Liver (tissue), 9 donors: Measurements from ENCODE around the gene TBC1D14. TPM values are rescaled to one million over a fixed set of nuclear protein-coding genes. Genes with fewer than 3 reads are reported as not detected.

ENCODE experiments used
- DNase-seq: peaks from one replicate; pipeline ENCODE4 v3.0.0-alpha.2; 2017; ENCODE audit warnings: low spot score
- H3K27ac ChIP-seq, 2 donors: one replicate each; pipeline ENCODE4 v1.7.0; 2013; ENCODE audit warnings: inconsistent platforms in 2 of 2, low read length in 2 of 2, control low read depth in 1 of 2, low read depth in 1 of 2, mild to moderate bottlenecking in 1 of 2
- H3K27me3 ChIP-seq, 4 donors: one replicate each; pipeline versions ENCODE4 v1.6.1 to v1.7.0; 2013; ENCODE audit warnings: low read length in 3 of 4, inconsistent platforms in 1 of 4, mild to moderate bottlenecking in 1 of 4, moderate library complexity in 1 of 4; ENCODE audit not compliant: control insufficient read depth in 4 of 4, insufficient read depth in 4 of 4
- H3K36me3 ChIP-seq, 4 donors: one replicate each; pipeline versions ENCODE4 v1.6.1 to v1.7.0; 2013; ENCODE audit warnings: low read length in 3 of 4, mild to moderate bottlenecking in 3 of 4, low read depth in 1 of 4, moderate library complexity in 1 of 4; ENCODE audit not compliant: control insufficient read depth in 4 of 4, insufficient read depth in 3 of 4
- H3K4me1 ChIP-seq, 4 donors: one replicate each; pipeline versions ENCODE4 v1.6.1 to v1.7.0; 2013; ENCODE audit warnings: low read length in 3 of 4, mild to moderate bottlenecking in 3 of 4, moderate library complexity in 1 of 4; ENCODE audit not compliant: control insufficient read depth in 4 of 4, insufficient read depth in 4 of 4
- H3K4me3 ChIP-seq, 3 donors: one replicate each; pipeline versions ENCODE4 v1.6.1 to v1.7.0; 2013; ENCODE audit warnings: low read length in 3 of 3, control low read depth in 1 of 3, low read depth in 1 of 3, mild to moderate bottlenecking in 1 of 3
- H3K9ac ChIP-seq, 2 donors: one replicate each; pipeline ENCODE4 v1.7.0; 2013; ENCODE audit warnings: low read length in 2 of 2, mild to moderate bottlenecking in 2 of 2, moderate library complexity in 2 of 2, control low read depth in 1 of 2, low read depth in 1 of 2
- H3K9me3 ChIP-seq, 4 donors: one replicate each; pipeline versions ENCODE4 v1.6.1 to v1.7.0; 2013; ENCODE audit warnings: low read length in 3 of 4; ENCODE audit not compliant: control insufficient read depth in 4 of 4
- FOXA1 ChIP-seq: IDR thresholded peaks from 2 replicates; pipeline ENCODE4 v1.6.1; 2016; ENCODE audit warnings: antibody characterized with exemption
- FOXA2 ChIP-seq: IDR thresholded peaks from 2 replicates; pipeline ENCODE4 v1.6.1; 2016; ENCODE audit warnings: antibody characterized with exemption
- GABPA ChIP-seq, 2 donors: IDR thresholded peaks in 1 of 2; conservative IDR thresholded peaks in 1 of 2; 2 replicates each; pipeline ENCODE4 v1.6.1; 2016; ENCODE audit warnings: antibody characterized with exemption in 2 of 2, mild to moderate bottlenecking in 1 of 2, moderate library complexity in 1 of 2
- HNF4A ChIP-seq, 2 donors: conservative IDR thresholded peaks; 2 replicates each; pipeline ENCODE4 v1.6.1; 2016; ENCODE audit warnings: antibody characterized with exemption in 2 of 2, mild to moderate bottlenecking in 2 of 2
- HNF4G ChIP-seq: IDR thresholded peaks from 2 replicates; pipeline ENCODE4 v1.6.1; 2016; ENCODE audit warnings: antibody characterized with exemption
- JUND ChIP-seq, 2 donors: IDR thresholded peaks; 2 replicates each; pipeline ENCODE4 v1.6.1; 2016; ENCODE audit warnings: antibody characterized with exemption in 2 of 2
- NR2F2 ChIP-seq: IDR thresholded peaks from 2 replicates; pipeline ENCODE4 v1.6.1; 2016; ENCODE audit warnings: antibody characterized with exemption
- RAD21 ChIP-seq, 2 donors: IDR thresholded peaks; 2 replicates each; pipeline ENCODE4 v1.6.1; 2016; ENCODE audit warnings: antibody characterized with exemption in 2 of 2, mild to moderate bottlenecking in 2 of 2
- RXRA ChIP-seq, 2 donors: IDR thresholded peaks; 2 replicates each; pipeline ENCODE4 v1.6.1; 2017 to 2018; ENCODE audit warnings: antibody characterized with exemption in 2 of 2, mild to moderate bottlenecking in 1 of 2
- TAF1 ChIP-seq: conservative IDR thresholded peaks from 2 replicates; pipeline ENCODE4 v1.6.1; 2016; ENCODE audit warnings: antibody characterized with exemption, mild to moderate bottlenecking
- WGBS: extraction: QIAGEN DNeasy Blood & Tissue Kit; methylation state at CpG from one replicate; pipeline ENCODE4 v1.1.7; 2013; 5-methylcytosine and 5-hydroxymethylcytosine counted together
- polyA plus RNA-seq, 2 donors: library from polyadenylated mRNA; stranded (reverse) in 1 of 2; unstranded in 1 of 2; fragments of 200-250 nt in 1 of 2; fragments of >200 nt in 1 of 2; fragmentation: Nextera tagmentation in 1 of 2; extraction: Ambion mirVana in 1 of 2; gene quantifications; one replicate each; pipeline versions ENCODE4 v1.2.1 to v1.2.3, GENCODE V29; 2013 to 2015
- total RNA-seq, 2 donors: library from RNA; depleted of rRNA; stranded (reverse); fragments of >200 nt; gene quantifications; one replicate each; pipeline ENCODE4 v1.2.3, GENCODE V29; 2014
- TF ChIP-seq, protein P1 (sequence below): fragments of 150-350 bp; IDR thresholded peaks from 2 replicates; pipeline ENCODE4 v1.5.1; 2017; ENCODE audit warnings: improper control_type of control experiment, low read depth, low read length; ENCODE audit not compliant: missing input control
- TF ChIP-seq, protein P2 (sequence below): IDR thresholded peaks from 2 replicates; pipeline ENCODE4 v1.6.1; 2016; ENCODE audit warnings: antibody characterized with exemption
- TF ChIP-seq, protein P3 (sequence below): IDR thresholded peaks from 2 replicates; pipeline ENCODE4 v1.6.1; 2016; ENCODE audit warnings: antibody characterized with exemption
- TF ChIP-seq, protein P4 (sequence below): IDR thresholded peaks from 2 replicates; pipeline ENCODE4 v1.6.1; 2016; ENCODE audit warnings: antibody characterized with exemption
- TF ChIP-seq, protein P5 (sequence below): IDR thresholded peaks from 2 replicates; pipeline ENCODE4 v1.6.1; 2016; ENCODE audit warnings: antibody characterized with exemption, mild to moderate bottlenecking
- donor health status: healthy.
- donor health status: healthy.
- donor health status: healthy.
- donor health status: healthy.
- donor health status: healthy.

Gene TBC1D14
- total and polyA plus RNA-seq, 4 donors: 10.0 to 45.2 (median 22.7) TPM

DNA sequence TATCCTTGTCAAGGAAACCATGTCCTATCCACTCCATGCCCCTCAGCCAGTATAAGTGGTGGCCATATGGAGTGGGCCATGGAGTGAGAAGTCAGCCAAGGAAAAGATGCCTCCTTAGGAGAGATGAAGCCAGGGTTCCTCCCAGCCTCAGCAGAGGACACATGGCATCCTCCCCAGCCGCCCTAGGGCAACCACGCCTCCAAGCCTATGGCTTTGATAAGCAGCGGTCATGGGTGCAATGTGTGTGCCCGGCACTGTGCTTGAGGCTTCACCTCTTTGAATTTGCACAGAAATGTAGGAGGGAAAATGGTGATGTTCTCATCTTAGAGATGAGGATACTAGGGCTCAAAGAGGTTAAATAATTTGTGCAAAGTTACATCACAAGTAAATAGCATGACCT, 34.6 kb upstream of the TBC1D14 start:
- Histone ChIP-seq H3K36me3 (peaks cover 11 to 65% (median 40%) of the 10 kb centered on the region in 4 donors), H3K4me1 (peaks cover 0 to 4% (median 0%) of the 10 kb centered on the region in 4 donors), H3K9me3 (no peaks in the 10 kb centered on the region), H3K9ac (no peak overlapping the region), H3K27me3 (no peaks in the 10 kb centered on the region), H3K4me3 (no peak overlapping the region), H3K27ac (no peak overlapping the region)
- WGBS: 97% methylated on average over 4 of the region's 4 CpGs
- TF ChIP-seq FOXA2: no peak
- no peak for TF ChIP-seq JUND (IDR thresholded peaks at IDR 0.05)
- no peak for TF ChIP-seq RAD21 (IDR thresholded peaks at IDR 0.05)
- no peak for TF ChIP-seq HNF4A (conservative IDR thresholded peaks at IDR 0.05)
- no peak for TF ChIP-seq TAF1
- no peak for TF ChIP-seq HNF4G
- TF ChIP-seq, protein P1, sequence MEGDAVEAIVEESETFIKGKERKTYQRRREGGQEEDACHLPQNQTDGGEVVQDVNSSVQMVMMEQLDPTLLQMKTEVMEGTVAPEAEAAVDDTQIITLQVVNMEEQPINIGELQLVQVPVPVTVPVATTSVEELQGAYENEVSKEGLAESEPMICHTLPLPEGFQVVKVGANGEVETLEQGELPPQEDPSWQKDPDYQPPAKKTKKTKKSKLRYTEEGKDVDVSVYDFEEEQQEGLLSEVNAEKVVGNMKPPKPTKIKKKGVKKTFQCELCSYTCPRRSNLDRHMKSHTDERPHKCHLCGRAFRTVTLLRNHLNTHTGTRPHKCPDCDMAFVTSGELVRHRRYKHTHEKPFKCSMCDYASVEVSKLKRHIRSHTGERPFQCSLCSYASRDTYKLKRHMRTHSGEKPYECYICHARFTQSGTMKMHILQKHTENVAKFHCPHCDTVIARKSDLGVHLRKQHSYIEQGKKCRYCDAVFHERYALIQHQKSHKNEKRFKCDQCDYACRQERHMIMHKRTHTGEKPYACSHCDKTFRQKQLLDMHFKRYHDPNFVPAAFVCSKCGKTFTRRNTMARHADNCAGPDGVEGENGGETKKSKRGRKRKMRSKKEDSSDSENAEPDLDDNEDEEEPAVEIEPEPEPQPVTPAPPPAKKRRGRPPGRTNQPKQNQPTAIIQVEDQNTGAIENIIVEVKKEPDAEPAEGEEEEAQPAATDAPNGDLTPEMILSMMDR: no peak
- TF ChIP-seq GABPA (IDR thresholded peaks at IDR 0.05 in 1 of 2, conservative IDR thresholded peaks at IDR 0.05 in 1 of 2): no peak
- TF ChIP-seq, protein P2, sequence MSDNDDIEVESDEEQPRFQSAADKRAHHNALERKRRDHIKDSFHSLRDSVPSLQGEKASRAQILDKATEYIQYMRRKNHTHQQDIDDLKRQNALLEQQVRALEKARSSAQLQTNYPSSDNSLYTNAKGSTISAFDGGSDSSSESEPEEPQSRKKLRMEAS: no peak
- TF ChIP-seq, protein P3, sequence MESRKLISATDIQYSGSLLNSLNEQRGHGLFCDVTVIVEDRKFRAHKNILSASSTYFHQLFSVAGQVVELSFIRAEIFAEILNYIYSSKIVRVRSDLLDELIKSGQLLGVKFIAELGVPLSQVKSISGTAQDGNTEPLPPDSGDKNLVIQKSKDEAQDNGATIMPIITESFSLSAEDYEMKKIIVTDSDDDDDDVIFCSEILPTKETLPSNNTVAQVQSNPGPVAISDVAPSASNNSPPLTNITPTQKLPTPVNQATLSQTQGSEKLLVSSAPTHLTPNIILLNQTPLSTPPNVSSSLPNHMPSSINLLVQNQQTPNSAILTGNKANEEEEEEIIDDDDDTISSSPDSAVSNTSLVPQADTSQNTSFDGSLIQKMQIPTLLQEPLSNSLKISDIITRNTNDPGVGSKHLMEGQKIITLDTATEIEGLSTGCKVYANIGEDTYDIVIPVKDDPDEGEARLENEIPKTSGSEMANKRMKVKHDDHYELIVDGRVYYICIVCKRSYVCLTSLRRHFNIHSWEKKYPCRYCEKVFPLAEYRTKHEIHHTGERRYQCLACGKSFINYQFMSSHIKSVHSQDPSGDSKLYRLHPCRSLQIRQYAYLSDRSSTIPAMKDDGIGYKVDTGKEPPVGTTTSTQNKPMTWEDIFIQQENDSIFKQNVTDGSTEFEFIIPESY: no peak
- TF ChIP-seq, protein P4, sequence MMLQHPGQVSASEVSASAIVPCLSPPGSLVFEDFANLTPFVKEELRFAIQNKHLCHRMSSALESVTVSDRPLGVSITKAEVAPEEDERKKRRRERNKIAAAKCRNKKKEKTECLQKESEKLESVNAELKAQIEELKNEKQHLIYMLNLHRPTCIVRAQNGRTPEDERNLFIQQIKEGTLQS: no peak
- TF ChIP-seq, protein P5, sequence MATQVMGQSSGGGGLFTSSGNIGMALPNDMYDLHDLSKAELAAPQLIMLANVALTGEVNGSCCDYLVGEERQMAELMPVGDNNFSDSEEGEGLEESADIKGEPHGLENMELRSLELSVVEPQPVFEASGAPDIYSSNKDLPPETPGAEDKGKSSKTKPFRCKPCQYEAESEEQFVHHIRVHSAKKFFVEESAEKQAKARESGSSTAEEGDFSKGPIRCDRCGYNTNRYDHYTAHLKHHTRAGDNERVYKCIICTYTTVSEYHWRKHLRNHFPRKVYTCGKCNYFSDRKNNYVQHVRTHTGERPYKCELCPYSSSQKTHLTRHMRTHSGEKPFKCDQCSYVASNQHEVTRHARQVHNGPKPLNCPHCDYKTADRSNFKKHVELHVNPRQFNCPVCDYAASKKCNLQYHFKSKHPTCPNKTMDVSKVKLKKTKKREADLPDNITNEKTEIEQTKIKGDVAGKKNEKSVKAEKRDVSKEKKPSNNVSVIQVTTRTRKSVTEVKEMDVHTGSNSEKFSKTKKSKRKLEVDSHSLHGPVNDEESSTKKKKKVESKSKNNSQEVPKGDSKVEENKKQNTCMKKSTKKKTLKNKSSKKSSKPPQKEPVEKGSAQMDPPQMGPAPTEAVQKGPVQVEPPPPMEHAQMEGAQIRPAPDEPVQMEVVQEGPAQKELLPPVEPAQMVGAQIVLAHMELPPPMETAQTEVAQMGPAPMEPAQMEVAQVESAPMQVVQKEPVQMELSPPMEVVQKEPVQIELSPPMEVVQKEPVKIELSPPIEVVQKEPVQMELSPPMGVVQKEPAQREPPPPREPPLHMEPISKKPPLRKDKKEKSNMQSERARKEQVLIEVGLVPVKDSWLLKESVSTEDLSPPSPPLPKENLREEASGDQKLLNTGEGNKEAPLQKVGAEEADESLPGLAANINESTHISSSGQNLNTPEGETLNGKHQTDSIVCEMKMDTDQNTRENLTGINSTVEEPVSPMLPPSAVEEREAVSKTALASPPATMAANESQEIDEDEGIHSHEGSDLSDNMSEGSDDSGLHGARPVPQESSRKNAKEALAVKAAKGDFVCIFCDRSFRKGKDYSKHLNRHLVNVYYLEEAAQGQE: no peak
- no peak for DNase-seq

DNA sequence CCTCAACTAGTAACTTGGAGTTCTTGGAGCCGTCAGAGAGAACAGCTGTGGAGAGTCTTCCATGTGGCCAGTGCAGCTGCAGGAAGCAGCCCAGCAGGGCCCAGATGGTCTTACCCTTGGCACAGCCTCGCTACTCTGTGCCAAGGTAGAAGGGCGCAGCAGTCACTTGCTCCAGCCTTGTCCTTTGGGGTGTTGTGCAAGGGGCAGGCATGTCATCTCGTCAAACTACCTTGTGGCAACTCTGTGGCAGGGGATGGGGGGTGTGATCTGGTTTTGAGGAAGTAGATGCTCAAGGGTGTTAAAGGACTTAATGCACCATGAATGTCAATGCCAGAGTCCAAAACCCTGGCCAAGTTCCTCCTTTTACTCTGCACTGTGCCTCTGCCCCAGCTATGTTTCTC, 34.2 kb upstream of the TBC1D14 start:
- Histone ChIP-seq H3K36me3 (peaks cover 11 to 68% (median 42%) of the 10 kb centered on the region in 4 donors), H3K27me3 (no peaks in the 10 kb centered on the region), H3K27ac (no peak overlapping the region), H3K9me3 (no peaks in the 10 kb centered on the region), H3K4me1 (peaks cover 0 to 4% (median 0%) of the 10 kb centered on the region in 4 donors), H3K9ac (no peak overlapping the region), H3K4me3 (no peak overlapping the region)
- WGBS: 70% methylated on average over 4 of the region's 4 CpGs
- no peak for DNase-seq
- TF ChIP-seq RXRA (IDR thresholded peaks at IDR 0.05) (no peak), FOXA2 (no peak), RAD21 (IDR thresholded peaks at IDR 0.05) (no peak), NR2F2 (no peak), FOXA1 (no peak), JUND (IDR thresholded peaks at IDR 0.05) (no peak)
- TF ChIP-seq, protein P2: no peak
- TF ChIP-seq, protein P5: no peak
- TF ChIP-seq, protein P3: no peak
